ENCODE results near the gene RBKS. TPM values are rescaled to one million over a fixed set of nuclear protein-coding genes. Genes with fewer than 3 reads are reported as not detected.

Gene RBKS
- total RNA-seq, 1 donor from 2014 or later, result 1.6 TPM

GRCh38 chr2:27798948-27799645 lies 91.1 kb downstream of the RBKS start:
- Mint-ChIP-seq H3K27me3 (ENCODE audit: low read depth, unreplicated experiment) (no peaks in the 10 kb centered on the region), H3K36me3 (ENCODE audit: low read depth, unreplicated experiment) (peaks cover 2% of the 10 kb centered on the region), H3K4me1 (ENCODE audit: low read depth, unreplicated experiment) (peaks cover 64% of the 10 kb centered on the region), H3K9me3 (ENCODE audit: unreplicated experiment) (peaks cover 3% of the 10 kb centered on the region), H3K4me3 (ENCODE audit: unreplicated experiment) (peak overlapping the region; percentile 51), H3K27ac (ENCODE audit: unreplicated experiment) (peak overlapping the region; percentile 100)
- TF ChIP-seq EZH2 (IDR thresholded peaks at IDR 0.05; ENCODE audit: insufficient read depth, low read length) (no peak), CTCF (IDR thresholded peaks at IDR 0.05; ENCODE audit: insufficient read depth, low read depth, low read length) (no peak)
- Histone ChIP-seq H3K4me2 (ENCODE audit: low read length) (peak overlapping the region; percentile 52), H2AFZ (ENCODE audit: low read depth, low read length) (no peak overlapping the region), H3K9ac (ENCODE audit: low read length) (peak overlapping the region; percentile 78), H3K9me3 (ENCODE audit: insufficient read depth, low read depth, low read length) (no peaks in the 10 kb centered on the region), H3K79me2 (ENCODE audit: insufficient read depth, low read length) (no peaks in the 10 kb centered on the region), H3K27me3 (ENCODE audit: insufficient read depth, low read length) (no peaks in the 10 kb centered on the region), H4K20me1 (ENCODE audit: insufficient read depth, low read length) (no peaks in the 10 kb centered on the region), H3K27ac (ENCODE audit: low read depth, low read length) (peak overlapping the region; percentile 99), H3K4me1 (ENCODE audit: insufficient read depth, low read length) (peaks cover 35% of the 10 kb centered on the region), H3K36me3 (ENCODE audit: insufficient read depth, low read length) (no peaks in the 10 kb centered on the region), H3K4me3 (ENCODE audit: insufficient read depth, low read depth, low read length) (no peak overlapping the region)
- DNase-seq (ENCODE audit: low read depth) (peak; percentile 100), FAIRE-seq (peak; percentile 99)

GRCh38 chr2:27798486-27798885 lies 91.7 kb downstream of the RBKS start:
- Histone ChIP-seq H4K20me1 (ENCODE audit: insufficient read depth, low read length) (no peaks in the 10 kb centered on the region), H3K9me3 (ENCODE audit: insufficient read depth, low read depth, low read length) (no peaks in the 10 kb centered on the region), H2AFZ (ENCODE audit: low read depth, low read length) (no peak overlapping the region), H3K4me1 (ENCODE audit: insufficient read depth, low read length) (peaks cover 35% of the 10 kb centered on the region), H3K79me2 (ENCODE audit: insufficient read depth, low read length) (no peaks in the 10 kb centered on the region), H3K9ac (ENCODE audit: low read length) (peak overlapping the region; percentile 78), H3K4me2 (ENCODE audit: low read length) (peak overlapping the region; percentile 50), H3K27ac (ENCODE audit: low read depth, low read length) (peak overlapping the region; percentile 99), H3K4me3 (ENCODE audit: insufficient read depth, low read depth, low read length) (no peak overlapping the region), H3K36me3 (ENCODE audit: insufficient read depth, low read length) (no peaks in the 10 kb centered on the region), H3K27me3 (ENCODE audit: insufficient read depth, low read length) (no peaks in the 10 kb centered on the region)
- TF ChIP-seq EZH2 (IDR thresholded peaks at IDR 0.05; ENCODE audit: insufficient read depth, low read length) (no peak), CTCF (IDR thresholded peaks at IDR 0.05; ENCODE audit: insufficient read depth, low read depth, low read length) (no peak)
- Mint-ChIP-seq H3K9me3 (ENCODE audit: unreplicated experiment) (peaks cover 3% of the 10 kb centered on the region), H3K4me1 (ENCODE audit: low read depth, unreplicated experiment) (peaks cover 60% of the 10 kb centered on the region), H3K36me3 (ENCODE audit: low read depth, unreplicated experiment) (peaks cover 2% of the 10 kb centered on the region), H3K4me3 (ENCODE audit: unreplicated experiment) (no peak overlapping the region), H3K27ac (ENCODE audit: unreplicated experiment) (peak overlapping the region; percentile 100), H3K27me3 (ENCODE audit: low read depth, unreplicated experiment) (no peaks in the 10 kb centered on the region)
- FAIRE-seq (no peak), DNase-seq (ENCODE audit: low read depth) (no peak)

- no peak for FAIRE-seq
- H3K27ac ChIP-seq (ENCODE audit: low read depth, low read length), result peak overlapping the region; percentile 99
- peaks cover 63% of the 10 kb centered on the region for H3K4me1 Mint-ChIP-seq (ENCODE audit: low read depth, unreplicated experiment)
Measured at GRCh38 chr2:27797841-27798240, 92.3 kb downstream of the RBKS start.

More at GRCh38 chr2:27797841-27798240, 92.3 kb downstream of the RBKS start:
- no peaks in the 10 kb centered on the region for H3K9me3 ChIP-seq (ENCODE audit: insufficient read depth, low read depth, low read length)
- no peak overlapping the region for H3K9ac ChIP-seq (ENCODE audit: low read length)
- Mint-ChIP-seq H3K4me3 (ENCODE audit: unreplicated experiment) (no peak overlapping the region), H3K36me3 (ENCODE audit: low read depth, unreplicated experiment) (peaks cover 2% of the 10 kb centered on the region), H3K27me3 (ENCODE audit: low read depth, unreplicated experiment) (no peaks in the 10 kb centered on the region), H3K27ac (ENCODE audit: unreplicated experiment) (peak overlapping the region; percentile 100), H3K9me3 (ENCODE audit: unreplicated experiment) (peaks cover 3% of the 10 kb centered on the region)
- no peaks in the 10 kb centered on the region for H4K20me1 ChIP-seq (ENCODE audit: insufficient read depth, low read length)
- peaks cover 35% of the 10 kb centered on the region for H3K4me1 ChIP-seq (ENCODE audit: insufficient read depth, low read length)
- DNase-seq (ENCODE audit: low read depth), result no peak
- TF ChIP-seq CTCF (IDR thresholded peaks at IDR 0.05; ENCODE audit: insufficient read depth, low read depth, low read length), result no peak
- no peak for TF ChIP-seq EZH2 (IDR thresholded peaks at IDR 0.05; ENCODE audit: insufficient read depth, low read length)
- no peak overlapping the region for H2AFZ ChIP-seq (ENCODE audit: low read depth, low read length)
- H3K36me3 ChIP-seq (ENCODE audit: insufficient read depth, low read length), result no peaks in the 10 kb centered on the region
- no peaks in the 10 kb centered on the region for H3K79me2 ChIP-seq (ENCODE audit: insufficient read depth, low read length)
- no peak overlapping the region for H3K4me3 ChIP-seq (ENCODE audit: insufficient read depth, low read depth, low read length)
- H3K4me2 ChIP-seq (ENCODE audit: low read length), result no peak overlapping the region
- no peaks in the 10 kb centered on the region for H3K27me3 ChIP-seq (ENCODE audit: insufficient read depth, low read length)

Data from astrocyte (in vitro differentiated cells and primary cell).